Gastroesophageal sphincter (tissue), 3 donors: Measurements from ENCODE around the gene GABRB2.

Source experiments
- CTCF ChIP-seq, 4 experiments: fragments of 200-600 bp in 2 of 4; fragments of 450-650 bp in 2 of 4; sonication (generic) in 1 of 4; IDR thresholded peaks; one replicate each; pipeline ENCODE4 v1.5.1; 2017 to 2019; ENCODE audit warnings: antibody characterized with exemption in 4 of 4, mild to moderate bottlenecking in 2 of 4, moderate library complexity in 2 of 4
- POLR2A ChIP-seq, 2 donors: fragments of 450-650 bp; IDR thresholded peaks; one replicate each; pipeline ENCODE4 v1.6.1; 2017; ENCODE audit warnings: antibody characterized with exemption in 2 of 2, mild to moderate bottlenecking in 2 of 2, moderate library complexity in 1 of 2

- TF ChIP-seq POLR2A (IDR thresholded peaks at IDR 0.05) (no peak), CTCF (IDR thresholded peaks at IDR 0.05) (no peak)
Observed at GRCh38 chr5:161513942-161514341, 32.6 kb downstream of the GABRB2 start.
